GM19468 (cell line): ENCODE results near the gene DIS3L.
"Not testable (repeated sequence)": the region's sequence is repeated elsewhere in the genome, so short reads cannot be mapped to it uniquely, and the experiment has no call there.

Experiments used
- ATAC-seq: cut with Tn5 transposase; IDR thresholded peaks from one replicate; pipeline ENCODE4 v1.9.1; 2021; ENCODE audit warnings: mild to moderate bottlenecking, moderate library complexity, moderate number of reproducible peaks; ENCODE audit not compliant: unreplicated experiment; ENCODE audit errors: extremely low read depth

DIS3L gene

GRCh38 chr15:66293419-66294156 lies at the start of gene DIS3L:
TSS of gene DIS3L (plus strand) at chr15:66293568. CDS start at chr15:66293597, 29 bp downstream.
- ATAC-seq, result peak; percentile 27

- not testable (repeated sequence) for ATAC-seq
Observed at GRCh38 chr15:66245832-66246231, 47.5 kb upstream of the DIS3L start.

- no peak for ATAC-seq
Observed at GRCh38 chr15:66246937-66247336, 46.4 kb upstream of the DIS3L start.

- ATAC-seq, result no peak
Observed at GRCh38 chr15:66249605-66250174, 43.7 kb upstream of the DIS3L start.

GRCh38 chr15:66251065-66251789 lies 42.1 kb upstream of the DIS3L start:
- ATAC-seq, result no peak

GRCh38 chr15:66251790-66252684 lies 41.3 kb upstream of the DIS3L start:
- no peak for ATAC-seq

GRCh38 chr15:66252685-66253417 lies 40.5 kb upstream of the DIS3L start:
- no peak for ATAC-seq

- ATAC-seq, result no peak
Observed at GRCh38 chr15:66253418-66254088, 39.8 kb upstream of the DIS3L start, which contains the start of gene MEGF11. TSS of gene MEGF11 (minus strand) at chr15:66253750. CDS start at chr15:66128403, 125,347 bp downstream.

- ATAC-seq, result no peak
Observed at GRCh38 chr15:66254089-66254950, 39.0 kb upstream of the DIS3L start.

- ATAC-seq, result no peak
Observed at GRCh38 chr15:66254951-66255676, 38.3 kb upstream of the DIS3L start.

GRCh38 chr15:66256692-66257091 lies 36.7 kb upstream of the DIS3L start:
- ATAC-seq, result no peak

- ATAC-seq, result no peak
Observed at GRCh38 chr15:66261056-66261455, 32.3 kb upstream of the DIS3L start.

- ATAC-seq, result not testable (repeated sequence)
Observed at GRCh38 chr15:66262837-66263236, 30.5 kb upstream of the DIS3L start.

GRCh38 chr15:66264859-66265513 lies 28.4 kb upstream of the DIS3L start:
- no peak for ATAC-seq

- ATAC-seq, result no peak
Observed at GRCh38 chr15:66269326-66270090, 23.9 kb upstream of the DIS3L start.

- ATAC-seq, result no peak
Observed at GRCh38 chr15:66270932-66271331, 22.4 kb upstream of the DIS3L start.
